NCI-H2227 (cell line): ENCODE results near the gene MLANA.
"Not testable (repeated sequence)": the region's sequence is repeated elsewhere in the genome, so short reads cannot be mapped to it uniquely, and the experiment has no call there.

Source experiments
- DNase-seq: peaks from one replicate; lab custom pipeline; 2025; ENCODE audit not compliant: unreplicated experiment; lab: John Stamatoyannopoulos, UW

MLANA gene

GRCh38 chr9:5869315-5870019 lies 21.2 kb upstream of the MLANA start:
- no peak for DNase-seq

GRCh38 chr9:5870020-5870339 lies 20.7 kb upstream of the MLANA start:
- DNase-seq: no peak

DNA sequence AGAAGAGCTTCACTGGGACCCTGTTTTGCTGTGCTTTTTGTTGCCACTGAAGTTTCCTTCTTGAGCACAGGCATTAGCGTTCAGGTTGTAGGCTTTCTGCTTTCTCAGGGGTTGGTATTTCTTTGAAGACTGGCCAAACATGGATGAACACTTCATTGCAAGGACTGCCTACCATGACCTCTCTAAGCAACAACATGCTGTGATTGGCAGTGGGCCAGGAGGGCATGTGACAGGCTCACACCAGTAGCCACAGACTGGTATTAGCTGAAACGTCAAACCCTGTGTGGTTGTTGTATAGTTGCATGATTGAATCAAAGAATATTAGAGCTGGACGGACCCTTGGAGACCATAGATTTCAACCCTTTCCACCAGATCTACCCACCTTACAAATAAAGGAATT lies 20.0 kb upstream of the MLANA start:
- no peak for DNase-seq

DNA sequence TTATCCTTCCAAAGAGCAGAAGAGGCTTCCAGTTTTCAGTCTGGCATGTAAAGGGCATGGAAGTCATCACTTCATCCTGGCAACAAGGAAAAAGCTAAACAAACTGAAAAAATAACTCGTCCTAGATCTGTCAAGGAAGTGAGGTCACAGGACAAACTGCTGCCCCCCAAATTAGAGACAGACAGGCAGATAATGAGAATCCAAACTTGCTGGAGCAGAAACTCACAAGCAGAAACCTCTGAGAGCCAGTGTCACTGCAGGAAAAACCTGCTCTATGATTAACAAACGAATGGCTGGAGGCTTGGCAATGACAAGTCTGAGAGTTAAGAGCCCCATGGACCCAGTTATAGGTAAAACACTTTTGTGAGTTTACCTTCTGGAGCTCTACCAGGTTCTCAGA lies 18.9 kb upstream of the MLANA start:
- DNase-seq: no peak

DNA sequence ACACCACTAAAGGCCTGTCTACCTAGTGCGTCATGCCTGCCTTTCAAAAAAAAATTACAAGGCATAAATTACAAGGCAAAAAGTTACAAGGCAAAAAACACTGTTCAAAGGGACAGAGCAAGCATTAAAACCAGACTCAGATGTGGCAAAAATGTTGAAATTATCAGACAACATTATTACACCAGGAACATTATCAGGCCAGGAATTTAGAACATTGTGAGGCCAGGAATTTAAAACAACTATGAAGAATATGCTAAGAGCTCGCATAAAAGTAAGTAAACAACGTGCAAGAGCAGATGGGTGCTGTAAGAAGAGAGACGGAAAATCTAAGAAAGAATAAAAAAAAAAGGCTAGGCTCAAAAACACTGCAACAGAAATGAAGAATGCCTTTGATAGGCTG lies 18.2 kb upstream of the MLANA start:
- no peak for DNase-seq

DNA sequence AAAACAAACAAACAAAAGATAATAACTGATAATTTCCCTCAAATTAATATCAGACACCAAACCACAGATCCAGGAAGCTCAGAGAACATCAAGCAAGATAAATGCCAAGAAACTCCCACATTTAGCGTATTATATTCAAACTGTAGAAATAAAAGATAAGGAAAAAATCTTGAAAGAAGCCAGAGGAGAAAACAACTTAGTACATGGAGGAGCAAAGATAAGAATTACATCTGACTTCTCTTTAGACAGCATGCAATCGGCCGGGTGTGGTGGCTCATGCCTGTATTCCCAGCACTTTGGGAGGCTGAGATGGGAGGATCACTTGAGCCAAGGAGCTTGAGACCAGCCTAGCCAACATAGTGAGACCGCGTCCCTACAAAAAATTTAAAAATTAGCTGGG lies 17.2 kb upstream of the MLANA start:
- DNase-seq: no peak

- no peak for DNase-seq
Observed at GRCh38 chr9:5874048-5874447, 16.6 kb upstream of the MLANA start.

DNA sequence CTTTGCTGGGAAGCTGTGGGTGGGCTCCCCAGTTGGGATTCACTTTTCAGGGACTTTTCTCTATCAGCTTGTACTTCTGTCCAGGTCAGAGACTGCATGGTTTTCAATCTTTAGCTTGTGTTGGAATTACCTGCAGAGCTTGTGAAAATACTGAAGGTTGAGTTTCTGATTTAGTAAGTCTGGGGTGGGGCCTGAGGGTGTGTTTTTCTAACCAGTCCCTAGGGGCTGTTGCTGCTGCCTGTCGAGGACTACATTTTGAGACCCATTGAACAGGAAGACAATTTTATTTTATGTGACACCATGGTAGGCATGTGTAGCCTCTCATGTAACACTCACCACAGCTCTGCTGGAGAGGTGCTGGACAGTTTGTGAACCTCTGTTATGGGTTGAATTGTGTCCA lies 14.7 kb upstream of the MLANA start:
- no peak for DNase-seq

DNA sequence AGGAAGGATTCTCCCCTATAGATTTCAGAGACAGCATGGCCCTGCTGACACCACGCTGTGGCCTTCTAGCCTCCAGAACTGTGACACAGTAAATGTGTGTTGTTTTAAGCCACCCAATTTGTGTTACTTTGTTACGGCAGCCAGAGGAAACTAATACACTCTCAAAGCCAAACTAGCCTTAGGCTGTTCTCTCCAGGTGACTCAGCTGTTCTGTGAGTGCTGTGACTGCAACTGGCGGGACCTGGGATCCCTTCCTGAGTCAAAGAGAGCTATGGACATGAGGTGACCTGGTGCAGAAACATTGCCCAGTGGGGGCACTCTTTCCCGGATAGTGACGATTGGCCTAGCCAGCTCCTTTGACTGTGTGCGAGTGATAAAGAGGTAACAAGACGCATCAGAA lies 14.0 kb upstream of the MLANA start:
- no peak for DNase-seq

DNA sequence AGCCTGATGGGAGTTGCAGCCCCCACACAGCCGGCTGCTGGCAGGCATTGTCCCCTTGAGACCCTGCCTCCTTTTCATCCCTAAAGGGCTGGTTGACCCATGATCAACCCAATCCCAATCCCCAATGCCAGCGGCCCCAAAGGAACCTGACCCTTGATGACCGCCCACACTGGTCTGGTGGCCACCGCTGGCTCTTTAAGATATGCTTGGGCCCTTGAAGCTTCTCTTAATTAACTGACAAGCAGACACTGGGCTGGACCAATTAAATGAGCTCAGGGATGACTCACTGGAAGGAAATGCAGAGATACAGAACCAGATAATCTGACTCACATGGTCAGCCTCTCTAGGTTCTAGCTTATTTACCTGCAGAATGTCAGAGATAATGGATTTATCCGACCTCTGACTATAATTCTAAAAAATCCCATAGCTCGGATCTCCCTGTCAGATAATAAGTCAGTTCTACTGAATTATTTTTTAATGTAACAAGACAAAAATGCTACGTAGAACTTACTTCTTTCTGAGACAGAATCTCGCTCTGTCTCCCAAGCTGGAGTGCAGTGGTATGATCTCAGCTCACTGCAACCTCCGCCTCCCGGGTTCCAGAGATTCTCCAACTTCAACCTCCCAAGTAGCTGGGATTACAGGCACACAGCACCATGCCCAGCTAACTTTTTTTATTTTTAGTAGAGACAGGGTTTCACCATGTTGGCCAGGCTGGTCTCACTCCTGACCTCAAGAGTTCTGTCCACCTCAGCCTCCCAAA lies 11.1 kb upstream of the MLANA start:
- no peak for DNase-seq

DNA sequence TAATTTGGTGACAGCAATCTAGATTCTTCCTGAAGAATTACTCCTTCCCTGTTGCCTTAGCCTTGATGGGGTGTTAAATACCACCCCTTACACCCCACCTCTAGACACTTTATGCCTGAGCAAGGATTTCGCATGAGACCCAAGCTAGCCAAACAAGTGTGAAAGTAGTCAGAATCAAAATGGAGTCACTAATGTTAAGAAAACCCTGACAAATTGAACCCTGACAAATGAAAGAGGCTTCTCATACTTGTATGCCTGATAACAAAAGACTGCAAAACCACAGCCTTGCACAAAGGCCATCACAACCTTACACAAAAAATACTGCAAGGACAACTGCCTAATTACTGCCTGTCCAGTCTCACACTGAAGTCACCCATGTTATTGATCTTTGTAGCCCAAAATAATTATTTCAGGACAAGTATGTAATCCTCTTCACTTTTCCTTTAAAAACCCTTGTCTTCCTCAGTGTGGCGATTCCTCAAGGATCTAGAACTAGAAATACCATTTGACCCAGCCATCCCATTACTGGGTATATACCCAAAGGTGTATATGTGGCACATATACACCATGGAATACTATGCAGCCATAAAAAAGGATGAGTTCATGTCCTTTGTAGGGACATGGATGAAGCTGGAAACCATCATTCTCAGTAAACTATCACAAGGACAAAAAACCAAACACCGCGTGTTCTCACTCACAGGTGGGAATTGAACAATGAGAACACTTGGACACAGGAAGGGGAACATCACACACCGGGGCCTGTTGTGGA lies 8.3 kb upstream of the MLANA start:
- DNase-seq: not testable (repeated sequence)

- no peak for DNase-seq
Observed at GRCh38 chr9:5884191-5884590, 6.5 kb upstream of the MLANA start.

- DNase-seq: peak; percentile 86
Observed at GRCh38 chr9:5886114-5886939, 4.4 kb upstream of the MLANA start.

GRCh38 chr9:5892456-5893133 lies 1.9 kb downstream of the MLANA start:
- peak; percentile 38 for DNase-seq

DNA sequence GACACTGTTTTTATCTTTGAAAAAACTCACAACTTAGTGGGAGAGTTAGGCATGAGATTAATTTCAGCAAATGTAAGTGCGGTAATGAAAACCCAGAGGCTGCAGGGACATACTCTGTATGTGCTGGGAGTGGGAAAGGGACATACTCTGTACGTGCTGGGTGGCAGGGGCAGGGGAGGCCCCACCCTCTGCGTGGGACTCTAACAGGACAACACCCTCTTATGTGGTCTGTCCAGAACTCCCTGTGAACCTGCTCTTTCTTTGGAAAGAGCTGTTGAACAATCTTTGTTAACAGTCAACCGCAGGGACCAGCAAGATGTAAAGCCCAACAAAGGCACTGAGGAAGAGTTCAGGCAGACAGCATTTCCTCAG lies 2.4 kb downstream of the MLANA start:
- DNase-seq: no peak

DNA sequence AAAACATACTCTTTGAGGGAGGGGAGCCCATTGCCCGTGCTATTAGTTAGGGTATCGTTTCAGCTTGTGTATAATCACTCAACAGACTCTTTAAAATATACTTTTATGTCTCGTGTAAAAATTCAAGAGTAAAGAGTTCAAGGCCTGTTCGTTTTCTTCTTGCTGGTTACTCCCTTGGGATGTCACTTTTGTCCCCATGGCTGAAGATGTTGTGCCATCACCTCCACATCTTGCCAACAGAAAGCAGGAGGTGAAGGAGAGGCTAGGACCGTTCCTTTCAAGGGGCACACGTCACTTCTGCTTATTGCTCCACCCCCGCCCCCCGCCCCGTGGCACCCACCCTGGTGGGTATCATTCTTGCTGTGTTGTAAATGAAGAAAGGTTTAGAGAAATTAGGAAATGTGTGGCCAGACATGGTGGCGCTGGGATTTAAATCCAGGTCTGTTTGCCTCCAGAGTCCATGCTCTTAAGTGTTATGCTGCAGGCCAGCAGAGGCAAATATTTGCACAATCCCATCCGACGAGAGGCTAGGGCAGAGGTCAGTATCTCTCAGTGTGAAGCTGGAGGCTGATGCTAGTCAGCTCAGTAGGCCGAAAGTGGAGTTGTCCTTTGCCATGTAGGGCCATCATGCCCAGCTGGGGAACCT lies 3.0 kb downstream of the MLANA start:
- no peak for DNase-seq

- DNase-seq: no peak
Observed at GRCh38 chr9:5894237-5894959, 3.7 kb downstream of the MLANA start.

DNA sequence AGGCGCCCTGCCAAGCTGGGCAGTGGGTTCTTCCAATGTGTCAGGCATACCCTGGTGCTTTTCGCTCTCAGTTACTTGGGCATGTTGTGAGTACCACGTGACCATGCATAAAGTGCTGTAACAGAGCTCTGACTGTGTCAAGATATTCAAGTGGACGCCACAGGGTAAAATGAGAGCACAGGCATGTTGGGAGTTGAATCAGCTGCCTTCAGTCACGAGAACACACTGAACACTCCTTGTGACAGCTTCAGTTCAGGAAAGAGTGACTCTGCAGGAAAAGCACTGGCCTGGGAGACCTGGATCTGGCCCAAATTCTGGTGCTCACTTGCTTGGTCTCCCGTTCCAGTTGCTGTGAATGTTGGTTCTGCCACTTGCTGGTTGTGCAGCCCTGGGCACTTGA lies 5.1 kb downstream of the MLANA start:
- no peak for DNase-seq

DNA sequence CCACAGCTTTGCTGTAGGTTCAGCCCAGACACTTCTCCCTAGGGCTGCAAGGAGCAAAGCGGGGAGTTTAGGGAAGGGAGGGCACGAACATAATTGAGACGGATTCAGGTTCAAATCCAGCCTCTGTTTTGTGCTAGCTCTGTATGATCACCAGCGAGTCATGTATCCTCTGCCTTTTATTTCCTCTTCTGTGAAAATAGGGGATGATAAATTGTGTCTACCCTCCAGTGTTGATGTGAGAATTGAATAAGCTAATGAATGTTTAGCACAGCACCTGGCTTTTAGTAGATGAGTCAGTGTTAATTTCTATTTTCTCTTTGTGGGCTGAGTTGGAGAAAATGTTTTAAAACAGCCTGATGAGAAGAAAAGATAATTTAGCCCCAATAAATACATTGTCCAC lies 6.2 kb downstream of the MLANA start:
- DNase-seq: no peak

GRCh38 chr9:5897851-5898250 lies 7.2 kb downstream of the MLANA start:
- no peak for DNase-seq
